GM13977 (cell line): ENCODE measurements around the gene CD37.
"Not testable (repeated sequence)": the region's sequence is repeated elsewhere in the genome, so short reads cannot be mapped to it uniquely, and the experiment has no call there.

Source experiments
- DNase-seq: peaks from one replicate; pipeline ENCODE4 v3.0.0; 2012; ENCODE audit warnings: low spot score
- in situ Hi-C: fragments of 300-500 bp; cut with MboI; formaldehyde crosslinking; loops from one replicate; pipeline ENCODE4 v1.12.0; 2022; ENCODE audit warnings: low sequenced_read_pairs, low pct_unique_long_range_greater_than_20kb, mixed read lengths, inconsistent platforms; ENCODE audit not compliant: unreplicated experiment
- TF ChIP-seq, protein P1 (sequence below): IDR thresholded peaks from 2 replicates; pipeline ENCODE4 v1.5.1; 2012; ENCODE audit warnings: mild to moderate bottlenecking, control low read depth; ENCODE audit not compliant: insufficient read depth; ENCODE audit errors: extremely low read depth, missing control alignments

CD37 gene

DNA sequence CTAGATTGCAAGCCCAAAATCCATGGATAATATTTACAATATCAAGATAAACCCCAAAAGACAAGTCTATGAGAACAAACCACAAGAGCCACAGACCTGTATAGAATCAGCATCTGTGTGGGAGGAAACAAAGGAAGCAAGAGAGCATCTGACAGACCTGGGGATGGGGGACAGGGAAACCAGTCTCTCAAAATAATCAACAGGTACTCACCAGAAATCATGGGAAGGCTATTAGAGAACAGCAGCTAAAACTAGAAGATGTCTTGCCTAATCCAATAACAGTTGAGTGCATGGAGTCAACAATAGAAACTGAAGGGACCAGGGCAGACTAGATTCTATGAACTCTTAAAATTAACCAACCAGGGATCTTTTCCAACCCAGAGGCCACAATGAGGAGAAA, 18.9 kb upstream of the CD37 start:
- in situ Hi-C loops, result no loop called here
- TF ChIP-seq, protein P1, sequence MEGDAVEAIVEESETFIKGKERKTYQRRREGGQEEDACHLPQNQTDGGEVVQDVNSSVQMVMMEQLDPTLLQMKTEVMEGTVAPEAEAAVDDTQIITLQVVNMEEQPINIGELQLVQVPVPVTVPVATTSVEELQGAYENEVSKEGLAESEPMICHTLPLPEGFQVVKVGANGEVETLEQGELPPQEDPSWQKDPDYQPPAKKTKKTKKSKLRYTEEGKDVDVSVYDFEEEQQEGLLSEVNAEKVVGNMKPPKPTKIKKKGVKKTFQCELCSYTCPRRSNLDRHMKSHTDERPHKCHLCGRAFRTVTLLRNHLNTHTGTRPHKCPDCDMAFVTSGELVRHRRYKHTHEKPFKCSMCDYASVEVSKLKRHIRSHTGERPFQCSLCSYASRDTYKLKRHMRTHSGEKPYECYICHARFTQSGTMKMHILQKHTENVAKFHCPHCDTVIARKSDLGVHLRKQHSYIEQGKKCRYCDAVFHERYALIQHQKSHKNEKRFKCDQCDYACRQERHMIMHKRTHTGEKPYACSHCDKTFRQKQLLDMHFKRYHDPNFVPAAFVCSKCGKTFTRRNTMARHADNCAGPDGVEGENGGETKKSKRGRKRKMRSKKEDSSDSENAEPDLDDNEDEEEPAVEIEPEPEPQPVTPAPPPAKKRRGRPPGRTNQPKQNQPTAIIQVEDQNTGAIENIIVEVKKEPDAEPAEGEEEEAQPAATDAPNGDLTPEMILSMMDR, result no peak
- DNase-seq, result no peak

DNA sequence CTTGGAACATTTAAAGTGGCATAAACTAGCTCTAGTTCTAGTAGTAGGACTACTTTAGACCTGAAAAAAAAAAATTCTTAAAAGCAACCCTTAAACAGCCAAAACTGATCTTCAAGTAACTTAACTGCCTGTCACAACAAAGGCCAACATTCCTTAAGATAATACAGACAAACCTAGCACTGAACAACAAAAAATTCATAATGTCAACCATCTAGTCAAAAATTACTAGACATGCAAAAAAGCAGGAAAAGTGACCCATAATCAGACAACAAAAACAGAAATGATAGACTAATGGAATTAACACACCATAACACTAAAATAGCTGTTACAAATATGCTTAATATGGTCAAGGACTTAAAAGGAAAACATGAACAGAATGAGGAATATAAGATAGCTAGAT, 16.9 kb upstream of the CD37 start:
- DNase-seq, result no peak
- TF ChIP-seq, protein P1, result no peak
- in situ Hi-C loops, result no loop called here

DNA sequence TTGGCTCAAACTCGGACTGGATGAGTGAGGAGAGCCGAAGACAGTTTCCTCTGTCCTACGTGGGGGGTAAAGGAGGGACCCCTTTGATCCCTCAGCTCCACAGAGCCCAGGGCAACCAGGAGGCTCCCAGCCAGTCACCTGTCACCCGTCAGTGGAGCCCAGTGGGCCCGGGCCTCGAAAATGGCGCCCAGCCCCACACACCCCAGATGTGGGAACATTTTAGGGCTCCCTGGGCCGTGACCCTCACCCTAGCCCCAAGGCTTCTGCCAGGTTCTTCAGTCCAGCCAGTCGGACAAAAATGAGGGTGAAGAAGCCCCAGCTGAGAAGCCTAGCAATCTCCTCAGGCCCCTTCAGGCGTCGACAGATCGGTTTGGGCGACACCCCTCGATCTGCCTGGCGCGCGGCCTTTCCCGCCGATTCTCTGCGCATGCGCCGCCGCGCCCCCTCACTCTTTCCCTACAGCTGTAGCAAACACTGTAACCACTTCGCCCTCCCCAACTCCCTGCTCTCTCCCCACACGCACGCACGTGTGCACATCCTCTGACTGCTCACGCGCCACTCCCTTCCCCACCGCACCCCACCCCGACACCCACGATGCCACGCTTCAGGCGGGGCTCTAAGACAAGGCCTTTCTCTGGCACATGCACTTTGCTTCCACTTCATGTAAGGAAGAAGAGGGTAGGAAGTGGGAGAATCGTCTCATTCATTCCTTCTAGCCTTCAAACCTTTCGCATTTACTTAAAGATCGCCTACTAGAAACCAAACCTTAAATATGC, 10.2 kb upstream of the CD37 start, which contains the start of gene SLC6A16:
Gene SLC6A16, minus strand, starts transcription at position 391 of the 776 bp plus-strand sequence. CDS start 13,844 bp downstream, outside the sequence.
- in situ Hi-C loops, result no loop called here
- DNase-seq, result no peak
- TF ChIP-seq, protein P1, result no peak

DNA sequence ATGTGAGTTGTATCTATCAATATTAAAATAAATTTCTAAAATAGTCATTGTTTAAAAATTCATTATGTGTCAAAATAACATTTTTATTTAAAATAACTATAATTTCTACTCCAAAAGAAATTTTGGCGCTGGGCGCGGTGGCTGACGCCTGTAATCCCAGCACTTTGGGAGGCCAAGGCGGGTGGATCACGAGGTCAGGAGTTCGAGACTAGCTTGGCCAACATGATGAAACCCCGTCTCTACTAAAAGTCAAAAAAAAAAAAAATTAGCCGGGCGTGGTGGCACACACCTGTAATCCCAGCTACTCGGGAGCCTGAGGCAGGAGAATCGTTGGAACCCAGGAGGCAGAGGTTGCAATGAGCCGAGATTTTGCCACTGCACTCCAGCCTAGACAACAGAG, 9.4 kb upstream of the CD37 start:
- DNase-seq, in situ Hi-C loops: not testable (repeated sequence)

DNA sequence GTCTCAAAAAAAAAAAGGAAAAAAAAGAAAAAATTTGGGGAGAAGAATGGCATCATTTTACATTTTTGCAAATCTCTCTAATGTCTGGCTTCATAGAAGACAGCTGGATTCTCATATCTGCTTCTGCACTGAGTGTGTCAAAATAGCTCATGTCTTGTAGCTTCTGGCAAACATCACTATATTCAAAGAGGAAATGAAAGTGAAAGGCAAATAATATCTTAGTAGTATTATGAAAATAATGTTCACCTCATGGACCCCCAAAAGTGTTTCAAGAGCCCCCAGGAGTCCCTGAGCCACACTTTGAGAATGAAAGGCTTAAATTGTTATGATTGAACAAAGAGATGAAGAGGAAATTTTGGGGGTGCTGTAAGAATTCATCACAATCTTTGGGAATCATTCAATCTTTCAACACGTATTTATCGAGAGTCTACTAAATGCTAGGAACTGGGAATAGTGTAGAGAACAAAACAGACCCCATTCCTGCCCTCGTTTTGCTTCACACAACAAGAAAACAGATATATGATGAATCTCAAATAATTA, 9.0 kb upstream of the CD37 start:
- peak; percentile 83 for DNase-seq
- TF ChIP-seq, protein P1, result no peak

DNA sequence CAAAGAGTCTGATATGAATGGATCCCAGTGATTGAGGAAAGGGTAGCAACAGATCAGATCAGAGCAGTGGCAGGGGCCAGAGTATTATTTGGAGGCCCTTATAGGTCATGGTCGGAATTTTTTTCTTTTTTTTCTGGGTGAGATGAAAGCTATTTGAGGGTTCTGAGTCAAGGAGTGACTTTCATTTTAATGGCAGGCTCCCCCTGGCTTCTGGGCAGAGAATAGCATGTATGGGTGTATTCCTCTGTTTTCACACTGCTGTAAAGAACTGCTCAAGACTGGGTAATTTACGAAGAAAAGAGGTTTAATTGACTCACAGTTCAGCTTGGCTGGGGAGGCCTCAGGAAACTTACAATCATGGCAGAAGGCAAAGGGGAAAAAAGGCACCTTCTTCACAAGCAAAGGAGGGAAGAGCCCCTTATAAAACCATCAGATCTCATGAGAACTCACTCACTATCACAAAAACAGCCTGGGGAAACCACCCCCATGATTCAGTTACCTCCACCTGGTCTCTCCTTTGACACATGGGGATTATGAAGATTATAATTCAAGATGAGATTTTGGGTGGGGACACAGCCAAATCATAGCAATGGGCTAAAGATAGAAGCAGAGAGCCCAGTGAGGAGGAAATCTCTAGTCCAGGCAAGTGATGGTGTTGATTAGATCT, 7.2 kb upstream of the CD37 start:
- DNase-seq, result peak; percentile 74
- TF ChIP-seq, protein P1, result peak; percentile 62
- in situ Hi-C loops, result no loop called here

More for the DNA sequence above, 9.0 kb upstream of the CD37 start:
- in situ Hi-C loops, result no loop called here

DNA sequence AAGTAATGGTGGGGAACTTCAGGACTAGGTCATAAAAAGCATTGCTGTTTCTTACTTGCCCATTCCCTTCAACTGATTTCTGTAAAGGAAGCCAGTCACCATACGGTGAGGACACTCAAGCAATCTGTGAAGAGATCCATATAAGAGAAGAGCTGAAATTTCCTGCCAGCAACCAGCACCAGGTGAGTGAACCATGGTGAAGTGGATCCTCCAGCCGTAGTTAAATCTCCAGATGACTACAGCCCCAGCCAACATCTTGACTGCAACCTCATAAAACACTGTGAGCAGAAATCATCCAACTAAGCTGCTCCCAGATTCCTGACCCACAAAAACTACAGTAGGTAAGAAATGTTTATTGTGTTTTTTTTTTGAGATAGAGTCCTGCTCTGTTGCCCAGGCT, 6.5 kb upstream of the CD37 start:
- in situ Hi-C loops, result no loop called here
- DNase-seq, result no peak
- TF ChIP-seq, protein P1, result no peak

DNA sequence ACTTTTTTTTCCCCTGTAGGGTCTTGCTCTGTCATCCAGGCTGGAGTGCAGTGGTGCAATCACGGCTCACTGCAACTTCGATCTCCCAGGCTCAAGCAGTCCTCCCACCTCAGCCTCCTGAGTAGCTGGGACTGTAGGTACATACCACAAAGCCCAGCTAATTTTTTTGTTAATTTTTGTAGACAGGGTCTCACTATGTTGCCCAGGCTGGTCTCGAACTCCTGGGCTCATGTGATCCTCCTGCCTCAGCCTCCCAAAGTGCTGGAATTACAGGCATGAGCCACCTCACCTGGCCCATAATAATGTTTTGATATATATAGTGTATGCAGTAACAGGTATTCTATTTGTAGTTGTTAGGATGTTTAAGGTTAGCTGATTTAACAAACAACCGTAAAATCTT, 4.0 kb upstream of the CD37 start:
- in situ Hi-C loops, DNase-seq: not testable (repeated sequence)
